Measurements from ENCODE around the gene SSNA1.
A peak's percentile ranks its signal among the peaks of the same experiment; 100 is the strongest.

The SSNA1 gene

DNA sequence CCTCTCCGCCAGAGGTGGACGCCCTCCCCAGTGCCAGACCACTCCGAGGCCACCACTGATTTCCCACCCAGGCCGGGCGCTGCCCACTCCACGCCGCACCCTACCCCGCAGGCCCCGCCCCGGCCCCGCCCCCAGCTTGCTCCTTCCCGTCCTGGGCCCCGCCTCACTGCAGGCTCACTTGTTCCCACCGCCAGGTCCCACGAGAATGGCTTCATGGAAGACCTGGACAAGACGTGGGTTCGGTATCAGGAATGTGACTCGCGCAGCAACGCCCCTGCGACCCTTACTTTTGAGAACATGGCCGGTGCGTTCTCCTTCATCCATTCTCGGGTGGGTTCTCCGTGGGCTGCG is 25.1 kb upstream of the SSNA1 start:
- no CpG with 5 or more reads among the region's 26 CpGs for WGBS (ENCODE audit: insufficient coverage, insufficient read length)
- Histone ChIP-seq H3K27ac (ENCODE audit: low read length) (no peak overlapping the region), H3K4me3 (ENCODE audit: low read length) (peak overlapping the region; percentile 30; the same call in 1 of the 2 replicates), H3K27me3 (ENCODE audit: control insufficient read depth, insufficient read depth, low read length) (peaks cover 38% of the 10 kb centered on the region), H3K36me3 (ENCODE audit: control insufficient read depth, insufficient read depth, low read length) (no peaks in the 10 kb centered on the region; the same call in 1 of the 2 replicates), H3K9me3 (ENCODE audit: control insufficient read depth, insufficient read depth, low read length) (no peaks in the 10 kb centered on the region), H3K4me1 (ENCODE audit: control insufficient read depth, insufficient read depth, low read length) (peaks cover 8% of the 10 kb centered on the region; the same call in 1 of the 2 replicates)
- no peak for DNase-seq (ENCODE audit: low read depth, low spot score)

DNA sequence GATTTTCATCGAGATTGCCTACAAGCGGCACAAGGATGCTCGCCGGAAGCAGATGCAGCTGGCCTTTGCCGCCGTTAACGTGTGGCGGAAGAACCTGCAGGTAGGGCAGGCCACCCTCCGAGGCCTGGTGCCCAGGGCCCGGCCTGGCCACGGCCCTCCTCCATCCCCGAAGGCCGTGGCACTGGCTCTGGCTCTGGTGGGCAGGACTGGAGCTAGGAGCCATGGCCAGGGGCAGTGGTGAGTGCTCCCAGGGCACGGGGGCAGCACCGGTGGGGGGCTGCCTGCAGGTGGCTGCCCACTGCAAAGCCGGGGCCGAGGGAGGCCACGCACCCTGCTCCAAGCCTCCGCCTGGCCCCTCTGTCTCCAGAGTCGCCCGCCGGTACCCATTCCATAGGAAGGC is 24.7 kb upstream of the SSNA1 start:
- H3K36me3 ChIP-seq (ENCODE audit: control insufficient read depth, insufficient read depth, low read length), result no peaks in the 10 kb centered on the region; the same call in 1 of the 2 replicates
- H3K4me1 ChIP-seq (ENCODE audit: control insufficient read depth, insufficient read depth, low read length), result peaks cover 10% of the 10 kb centered on the region; the same call in 1 of the 2 replicates
- WGBS (ENCODE audit: insufficient coverage, insufficient read length), result no CpG with 5 or more reads among the region's 22 CpGs
- no peaks in the 10 kb centered on the region for H3K9me3 ChIP-seq (ENCODE audit: control insufficient read depth, insufficient read depth, low read length)
- H3K27ac ChIP-seq (ENCODE audit: low read length), result no peak overlapping the region
- peaks cover 38% of the 10 kb centered on the region for H3K27me3 ChIP-seq (ENCODE audit: control insufficient read depth, insufficient read depth, low read length)
- H3K4me3 ChIP-seq (ENCODE audit: low read length), result no peak overlapping the region
- no peak for DNase-seq (ENCODE audit: low read depth, low spot score)

DNA sequence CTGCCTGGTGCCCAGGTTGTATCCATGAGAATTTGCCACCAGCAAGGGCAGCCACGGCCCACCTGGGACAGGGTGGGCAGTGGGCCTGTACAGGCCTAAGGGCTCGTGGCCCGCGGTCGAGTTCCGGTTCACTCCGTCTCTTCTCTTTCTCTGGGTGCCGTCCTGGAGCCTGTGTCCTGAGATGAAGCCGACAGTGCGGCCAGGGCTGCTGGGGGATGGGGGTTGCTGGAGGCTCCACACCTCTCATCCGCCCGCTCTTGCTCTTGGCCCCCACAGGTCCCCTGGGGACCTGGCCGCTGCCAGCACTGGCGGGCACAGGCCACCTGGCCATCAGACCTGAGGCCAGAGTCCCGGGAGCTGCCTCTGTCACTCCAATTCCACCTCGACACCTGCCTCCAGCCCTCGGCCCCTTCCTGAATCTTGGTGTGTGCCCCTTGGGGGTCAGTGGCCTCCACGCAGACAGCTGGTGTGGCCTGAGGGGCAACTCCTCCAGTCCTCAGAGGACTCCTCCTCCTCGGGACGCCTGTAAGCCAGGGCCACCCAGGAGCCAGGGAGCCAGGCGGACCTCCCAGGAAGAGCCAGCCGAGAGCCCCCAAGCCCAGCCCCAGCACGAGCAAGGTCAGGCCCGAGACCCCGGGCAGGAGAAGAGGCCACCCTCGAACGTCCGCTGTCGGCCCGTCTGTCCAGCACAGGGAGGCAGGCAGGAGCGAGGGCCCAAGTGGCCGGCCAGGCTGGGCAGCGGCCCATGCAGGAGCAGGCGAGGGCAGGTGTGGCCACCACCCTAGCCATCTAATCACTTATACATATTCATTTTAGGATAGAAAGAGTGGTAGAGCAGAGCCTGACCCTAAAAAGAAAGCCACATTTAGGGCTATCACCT is 23.9 kb upstream of the SSNA1 start:
- H3K27ac ChIP-seq (ENCODE audit: low read length), result no peak overlapping the region
- H3K27me3 ChIP-seq (ENCODE audit: control insufficient read depth, insufficient read depth, low read length), result peaks cover 37% of the 10 kb centered on the region
- H3K36me3 ChIP-seq (ENCODE audit: control insufficient read depth, insufficient read depth, low read length), result no peaks in the 10 kb centered on the region; the same call in 1 of the 2 replicates
- WGBS (ENCODE audit: insufficient coverage, insufficient read length), result no CpG with 5 or more reads among the region's 34 CpGs
- H3K4me1 ChIP-seq (ENCODE audit: control insufficient read depth, insufficient read depth, low read length), result peaks cover 10% of the 10 kb centered on the region; the same call in 1 of the 2 replicates
- DNase-seq (ENCODE audit: low read depth, low spot score), result no peak
- H3K9me3 ChIP-seq (ENCODE audit: control insufficient read depth, insufficient read depth, low read length), result no peaks in the 10 kb centered on the region
- H3K4me3 ChIP-seq (ENCODE audit: low read length), result no peak overlapping the region

DNA sequence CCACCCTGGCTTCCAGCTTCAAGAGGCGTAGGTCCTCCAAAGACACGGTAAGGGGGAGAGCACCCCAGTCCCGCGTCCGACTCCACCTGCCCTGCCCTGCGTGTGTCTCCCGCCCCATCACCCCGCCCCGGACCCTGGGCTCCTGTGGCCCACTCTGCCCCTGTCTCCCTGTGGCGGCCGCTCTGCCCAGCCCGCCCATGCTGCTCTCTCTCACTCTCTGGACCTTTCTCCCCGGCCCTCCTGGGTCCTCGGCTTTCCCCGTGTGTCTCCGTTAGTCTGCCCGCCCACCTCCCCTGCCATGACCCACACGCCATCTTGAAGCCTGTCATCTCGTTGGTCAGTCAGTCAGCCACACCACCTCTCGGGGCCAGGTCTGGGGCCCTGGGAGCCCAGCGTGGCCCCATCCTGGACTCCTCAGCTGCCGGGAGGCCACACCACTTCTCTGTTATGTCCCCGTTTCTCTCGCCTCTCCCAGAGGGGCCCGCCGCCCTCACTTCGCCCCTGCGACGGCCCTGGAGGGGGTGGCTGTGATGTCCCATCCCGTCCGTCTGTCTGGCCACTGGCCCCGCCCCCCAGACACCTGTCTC is 23.1 kb upstream of the SSNA1 start:
- WGBS (ENCODE audit: insufficient coverage, insufficient read length), result no CpG with 5 or more reads among the region's 32 CpGs
- Histone ChIP-seq H3K36me3 (ENCODE audit: control insufficient read depth, insufficient read depth, low read length) (no peaks in the 10 kb centered on the region; the same call in 1 of the 2 replicates), H3K4me3 (ENCODE audit: low read length) (no peak overlapping the region), H3K4me1 (ENCODE audit: control insufficient read depth, insufficient read depth, low read length) (peaks cover 13% of the 10 kb centered on the region), H3K9me3 (ENCODE audit: control insufficient read depth, insufficient read depth, low read length) (no peaks in the 10 kb centered on the region), H3K27ac (ENCODE audit: low read length) (no peak overlapping the region), H3K27me3 (ENCODE audit: control insufficient read depth, insufficient read depth, low read length) (peaks cover 42% of the 10 kb centered on the region)
- DNase-seq (ENCODE audit: low read depth, low spot score), result no peak

DNA sequence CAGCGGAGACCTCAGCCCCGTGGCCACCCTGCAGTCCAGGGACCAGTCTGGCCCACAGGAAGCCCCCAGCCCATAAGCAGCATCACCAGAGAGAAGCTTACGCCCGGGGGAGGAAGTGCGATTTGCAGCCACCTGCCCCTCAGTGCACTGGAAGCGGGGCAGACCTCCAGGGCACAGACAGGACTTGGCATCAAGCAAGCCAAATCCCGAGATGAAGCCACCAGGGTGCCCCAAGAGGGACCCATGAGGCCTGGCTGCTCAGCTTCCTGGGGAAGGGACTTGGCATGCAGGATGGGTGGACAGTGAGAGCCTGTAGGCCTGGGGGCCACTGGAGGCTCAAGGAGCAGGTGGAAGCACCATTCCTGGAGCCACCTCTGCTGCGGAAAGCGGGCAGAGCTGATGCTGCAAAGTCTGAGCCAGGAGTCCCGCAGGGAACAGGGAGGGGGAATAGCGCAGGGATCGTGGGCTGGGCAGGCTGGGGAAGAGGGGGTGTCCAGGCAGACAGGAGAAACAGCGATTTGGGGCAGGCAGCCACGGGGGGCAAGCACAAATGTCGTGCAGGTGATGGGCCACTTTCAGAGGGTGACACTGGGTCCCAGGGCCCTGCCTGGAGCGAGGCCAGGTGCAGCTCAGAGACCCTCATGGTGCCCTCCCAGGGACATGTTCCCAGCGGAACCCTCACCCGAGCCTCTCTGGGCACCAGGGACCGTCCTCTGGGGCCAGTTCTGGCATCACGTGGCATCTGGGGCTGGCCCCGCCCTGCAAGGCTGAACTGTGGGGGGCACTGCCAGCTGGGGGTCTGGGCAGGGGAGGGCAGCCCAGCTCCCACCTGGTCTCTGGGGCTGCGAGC is 21.9 kb upstream of the SSNA1 start:
- Histone ChIP-seq H3K27me3 (ENCODE audit: control insufficient read depth, insufficient read depth, low read length) (peaks cover 44% of the 10 kb centered on the region), H3K9me3 (ENCODE audit: control insufficient read depth, insufficient read depth, low read length) (no peaks in the 10 kb centered on the region), H3K27ac (ENCODE audit: low read length) (no peak overlapping the region), H3K36me3 (ENCODE audit: control insufficient read depth, insufficient read depth, low read length) (no peaks in the 10 kb centered on the region; the same call in 1 of the 2 replicates), H3K4me1 (ENCODE audit: control insufficient read depth, insufficient read depth, low read length) (peaks cover 9% of the 10 kb centered on the region), H3K4me3 (ENCODE audit: low read length) (no peak overlapping the region)
- WGBS (ENCODE audit: insufficient coverage, insufficient read length), result no CpG with 5 or more reads among the region's 22 CpGs
- DNase-seq (ENCODE audit: low read depth, low spot score), result no peak

DNA sequence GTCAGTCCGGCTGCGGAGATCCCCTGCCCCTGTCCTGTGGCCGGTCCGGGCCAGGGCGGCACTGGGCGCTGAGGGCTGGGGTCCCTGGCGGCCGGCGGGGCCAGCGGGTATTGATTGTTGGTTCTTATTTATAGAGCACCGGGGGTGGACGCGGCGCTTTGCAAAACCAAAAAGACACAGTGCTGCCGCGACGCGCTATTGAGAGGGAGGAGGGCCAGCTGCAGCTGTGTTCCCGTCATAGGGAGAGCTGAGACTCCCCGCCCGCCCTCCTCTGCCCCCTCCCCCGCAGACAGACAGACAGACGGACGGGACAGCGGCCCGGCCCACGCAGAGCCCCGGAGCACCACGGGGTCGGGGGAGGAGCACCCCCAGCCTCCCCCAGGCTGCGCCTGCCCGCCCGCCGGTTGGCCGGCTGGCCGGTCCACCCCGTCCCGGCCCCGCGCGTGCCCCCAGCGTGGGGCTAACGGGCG is 21.2 kb upstream of the SSNA1 start:
- WGBS (ENCODE audit: insufficient coverage, insufficient read length), result no CpG with 5 or more reads among the region's 44 CpGs
- Histone ChIP-seq H3K4me1 (ENCODE audit: control insufficient read depth, insufficient read depth, low read length) (peaks cover 9% of the 10 kb centered on the region), H3K9me3 (ENCODE audit: control insufficient read depth, insufficient read depth, low read length) (no peaks in the 10 kb centered on the region), H3K27ac (ENCODE audit: low read length) (no peak overlapping the region), H3K36me3 (ENCODE audit: control insufficient read depth, insufficient read depth, low read length) (no peaks in the 10 kb centered on the region; the same call in 1 of the 2 replicates), H3K4me3 (ENCODE audit: low read length) (no peak overlapping the region), H3K27me3 (ENCODE audit: control insufficient read depth, insufficient read depth, low read length) (peaks cover 42% of the 10 kb centered on the region)
- no peak for DNase-seq (ENCODE audit: low read depth, low spot score)

DNA sequence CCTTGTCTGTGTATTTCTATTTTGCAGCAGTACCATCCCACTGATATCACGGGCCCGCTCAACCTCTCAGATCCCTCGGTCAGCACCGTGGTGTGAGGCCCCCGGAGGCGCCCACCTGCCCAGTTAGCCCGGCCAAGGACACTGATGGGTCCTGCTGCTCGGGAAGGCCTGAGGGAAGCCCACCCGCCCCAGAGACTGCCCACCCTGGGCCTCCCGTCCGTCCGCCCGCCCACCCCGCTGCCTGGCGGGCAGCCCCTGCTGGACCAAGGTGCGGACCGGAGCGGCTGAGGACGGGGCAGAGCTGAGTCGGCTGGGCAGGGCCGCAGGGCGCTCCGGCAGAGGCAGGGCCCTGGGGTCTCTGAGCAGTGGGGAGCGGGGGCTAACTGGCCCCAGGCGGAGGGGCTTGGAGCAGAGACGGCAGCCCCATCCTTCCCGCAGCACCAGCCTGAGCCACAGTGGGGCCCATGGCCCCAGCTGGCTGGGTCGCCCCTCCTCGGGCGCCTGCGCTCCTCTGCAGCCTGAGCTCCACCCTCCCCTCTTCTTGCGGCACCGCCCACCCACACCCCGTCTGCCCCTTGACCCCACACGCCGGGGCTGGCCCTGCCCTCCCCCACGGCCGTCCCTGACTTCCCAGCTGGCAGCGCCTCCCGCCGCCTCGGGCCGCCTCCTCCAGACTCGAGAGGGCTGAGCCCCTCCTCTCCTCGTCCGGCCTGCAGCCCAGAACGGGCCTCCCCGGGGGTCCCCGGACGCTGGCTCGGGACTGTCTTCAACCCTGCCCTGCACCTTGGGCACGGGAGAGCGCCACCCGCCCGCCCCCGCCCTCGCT is 20.5 kb upstream of the SSNA1 start:
- no CpG with 5 or more reads among the region's 57 CpGs for WGBS (ENCODE audit: insufficient coverage, insufficient read length)
- Histone ChIP-seq H3K36me3 (ENCODE audit: control insufficient read depth, insufficient read depth, low read length) (no peaks in the 10 kb centered on the region; the same call in 1 of the 2 replicates), H3K27ac (ENCODE audit: low read length) (no peak overlapping the region), H3K27me3 (ENCODE audit: control insufficient read depth, insufficient read depth, low read length) (peaks cover 40% of the 10 kb centered on the region), H3K9me3 (ENCODE audit: control insufficient read depth, insufficient read depth, low read length) (no peaks in the 10 kb centered on the region), H3K4me3 (ENCODE audit: low read length) (peak overlapping the region; percentile 14; the same call in 1 of the 2 replicates), H3K4me1 (ENCODE audit: control insufficient read depth, insufficient read depth, low read length) (peaks cover 7% of the 10 kb centered on the region)
- no peak for DNase-seq (ENCODE audit: low read depth, low spot score)

DNA sequence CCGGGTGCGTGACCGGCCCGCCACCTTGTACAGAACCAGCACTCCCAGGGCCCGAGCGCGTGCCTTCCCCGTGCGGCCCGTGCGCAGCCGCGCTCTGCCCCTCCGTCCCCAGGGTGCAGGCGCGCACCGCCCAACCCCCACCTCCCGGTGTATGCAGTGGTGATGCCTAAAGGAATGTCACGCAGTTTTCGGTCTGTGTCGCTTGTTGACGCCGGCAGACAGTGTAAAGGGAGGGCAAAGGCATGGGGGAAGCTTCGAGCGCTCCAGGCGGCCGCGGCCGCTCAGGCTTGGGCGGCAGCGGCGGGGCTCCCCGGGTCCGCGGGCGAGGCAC is 19.9 kb upstream of the SSNA1 start:
- no CpG with 5 or more reads among the region's 36 CpGs for whole genome bisulfite sequencing (ENCODE audit: insufficient coverage, insufficient read length)
- H3K4me3 ChIP-seq (ENCODE audit: low read length), result peak overlapping the region; percentile 35; the same call in 1 of the 2 replicates
- H3K27ac ChIP-seq (ENCODE audit: low read length), result no peak overlapping the region
- H3K27me3 ChIP-seq (ENCODE audit: control insufficient read depth, insufficient read depth, low read length), result peaks cover 35% of the 10 kb centered on the region
- H3K4me1 ChIP-seq (ENCODE audit: control insufficient read depth, insufficient read depth, low read length), result peaks cover 7% of the 10 kb centered on the region
- H3K36me3 ChIP-seq (ENCODE audit: control insufficient read depth, insufficient read depth, low read length), result no peaks in the 10 kb centered on the region; the same call in 1 of the 2 replicates
- no peak for DNase-seq (ENCODE audit: low read depth, low spot score)
- H3K9me3 ChIP-seq (ENCODE audit: control insufficient read depth, insufficient read depth, low read length), result no peaks in the 10 kb centered on the region

DNA sequence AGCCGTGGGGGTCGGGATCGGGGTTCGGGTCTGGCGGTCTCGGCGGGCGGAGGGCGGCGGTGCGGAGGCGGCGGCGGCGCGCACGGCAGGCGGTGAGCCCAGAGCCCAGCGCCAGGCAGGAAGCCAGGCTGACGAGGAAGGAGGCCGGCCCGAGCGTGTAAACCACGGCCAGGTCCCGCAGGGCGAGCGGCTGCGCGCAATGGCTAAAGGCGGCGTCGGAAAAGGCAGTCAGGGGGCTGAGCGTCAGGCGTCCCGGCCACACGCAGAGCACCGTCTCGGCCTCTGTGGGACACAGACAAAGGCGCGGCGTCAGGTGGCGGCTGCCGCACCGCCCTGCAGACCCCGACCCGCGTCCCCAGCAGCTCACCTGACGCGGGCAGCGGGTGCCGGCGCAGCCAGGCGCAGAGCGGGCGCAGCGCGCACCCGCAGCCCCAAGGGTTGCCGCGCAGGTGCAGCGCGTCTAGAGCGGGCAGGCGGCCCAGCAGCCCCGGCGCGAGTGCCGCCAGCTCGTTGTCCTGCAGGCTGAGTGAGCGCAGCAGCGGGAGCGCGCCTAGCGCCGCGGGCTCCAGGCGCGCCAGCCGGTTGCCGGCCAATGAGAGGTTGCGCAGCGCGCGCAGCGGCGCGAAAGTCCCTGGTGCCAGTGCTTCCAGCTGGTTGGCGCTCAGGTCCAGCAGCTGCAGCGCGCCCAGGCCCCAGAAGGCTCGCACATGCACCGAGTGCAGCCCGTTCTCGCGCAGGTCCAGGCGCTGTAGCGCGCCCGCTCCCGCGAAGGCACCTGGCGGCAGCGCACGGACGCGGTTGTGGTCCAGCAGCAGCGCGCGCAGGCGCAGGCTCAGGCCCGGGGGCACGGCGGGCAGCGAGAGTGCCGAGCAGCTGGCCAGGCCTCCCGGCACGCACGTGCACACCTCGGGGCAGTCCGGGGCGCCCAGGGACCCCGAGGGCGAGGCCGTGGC is 19.3 kb upstream of the SSNA1 start:
- no peak overlapping the region for H3K27ac ChIP-seq (ENCODE audit: low read length)
- H3K9me3 ChIP-seq (ENCODE audit: control insufficient read depth, insufficient read depth, low read length), result no peaks in the 10 kb centered on the region
- H3K27me3 ChIP-seq (ENCODE audit: control insufficient read depth, insufficient read depth, low read length), result peaks cover 35% of the 10 kb centered on the region
- H3K4me3 ChIP-seq (ENCODE audit: low read length), result peak overlapping the region; percentile 35
- WGBS (ENCODE audit: insufficient coverage, insufficient read length), result no CpG with 5 or more reads among the region's 124 CpGs
- DNase-seq (ENCODE audit: low read depth, low spot score), result no peak
- no peaks in the 10 kb centered on the region; the same call in 1 of the 2 replicates for H3K36me3 ChIP-seq (ENCODE audit: control insufficient read depth, insufficient read depth, low read length)
- peaks cover 7% of the 10 kb centered on the region for H3K4me1 ChIP-seq (ENCODE audit: control insufficient read depth, insufficient read depth, low read length)

All from iPS DF 6.9 (cell line).